NCI-H1930 (cell line): ENCODE results near the gene SHC1.

ENCODE experiments used
- DNase-seq, 2 experiments: peaks; one replicate each; lab custom pipeline; 2025; lab: John Stamatoyannopoulos, UW

Gene SHC1

GRCh38 chr1:154956544-154956941 is 14.0 kb downstream of the SHC1 start:
- DNase-seq, result no peak

GRCh38 chr1:154955718-154956543 is 14.6 kb downstream of the SHC1 start, which contains the start of gene PBXIP1:
TSS of gene PBXIP1 (minus strand) at chr1:154956099. CDS start at chr1:154953721, 2,378 bp downstream.
- DNase-seq, result peak; percentile 74 to 83

DNA sequence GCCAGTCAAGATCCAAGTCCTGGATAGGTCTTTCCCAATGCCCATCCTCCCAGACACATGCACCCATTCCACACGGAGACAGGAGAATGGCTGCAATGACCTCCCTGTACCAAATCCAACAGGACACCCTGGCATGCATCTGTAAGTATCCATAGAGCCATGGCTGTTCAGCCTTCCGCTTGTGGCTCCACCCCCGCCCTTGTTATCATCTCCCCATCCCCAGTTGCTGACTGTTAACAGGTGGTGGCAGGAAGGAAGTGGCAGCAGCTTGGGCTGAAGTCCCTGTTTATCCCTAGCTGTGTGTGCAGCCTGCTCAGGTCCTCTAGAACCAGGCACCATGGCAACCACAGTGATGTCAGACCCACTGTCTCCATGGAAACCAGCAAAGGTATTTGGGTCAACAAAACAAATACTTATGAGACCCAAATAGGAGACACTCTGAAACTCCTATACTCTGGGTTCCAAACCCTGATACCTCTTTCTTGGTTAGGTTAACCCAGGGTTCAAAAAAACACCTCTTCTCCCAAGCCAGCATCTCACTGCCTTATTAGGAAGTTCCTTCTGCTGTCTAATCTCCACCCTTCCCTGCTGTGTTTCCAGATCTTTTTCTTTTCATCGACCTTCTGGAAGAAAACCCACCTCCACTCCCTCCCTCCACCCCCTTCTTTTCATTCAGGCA is 15.4 kb downstream of the SHC1 start:
- no peak for DNase-seq

GRCh38 chr1:154954541-154954940 is 16.0 kb downstream of the SHC1 start:
- DNase-seq, result no peak

DNA sequence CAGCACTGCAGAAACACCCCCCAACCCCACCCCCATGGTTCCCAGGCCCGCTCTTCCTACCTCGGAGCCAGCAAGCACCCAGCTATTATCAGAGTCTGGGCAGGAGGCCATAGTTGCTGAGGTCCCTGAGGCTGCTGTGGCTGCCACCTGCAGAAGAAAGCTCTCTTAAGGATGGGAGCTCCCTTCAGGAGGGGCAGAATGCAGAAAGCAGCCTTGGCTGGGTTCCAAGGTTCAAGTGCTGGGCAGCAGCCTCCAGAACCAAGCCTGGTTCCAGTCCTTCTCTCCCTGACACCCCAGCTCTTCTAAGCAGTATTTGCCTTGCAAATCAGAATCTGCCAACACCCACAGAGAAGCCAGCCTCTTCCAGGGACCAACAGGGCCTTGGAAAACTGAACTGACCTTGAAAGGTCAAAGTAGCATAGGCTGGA is 16.9 kb downstream of the SHC1 start:
- DNase-seq, result no peak

- DNase-seq, result no peak
These were observed 17.9 kb downstream of the SHC1 start for GRCh38 chr1:154952664-154953063.

GRCh38 chr1:154951901-154952657 is 18.5 kb downstream of the SHC1 start:
- no peak for DNase-seq

GRCh38 chr1:154948079-154948478 is 22.5 kb downstream of the SHC1 start:
- no peak for DNase-seq

GRCh38 chr1:154945962-154946850 is 24.3 kb downstream of the SHC1 start:
- DNase-seq, result no peak

- no peak for DNase-seq
These were observed 25.2 kb downstream of the SHC1 start for GRCh38 chr1:154945160-154945961.

- DNase-seq, result no peak
These were observed 26.0 kb downstream of the SHC1 start for GRCh38 chr1:154944401-154945159.

- peak in 1 of 2 experiments; percentile 34 for DNase-seq
These were observed 26.7 kb downstream of the SHC1 start for GRCh38 chr1:154943649-154944400.

DNA sequence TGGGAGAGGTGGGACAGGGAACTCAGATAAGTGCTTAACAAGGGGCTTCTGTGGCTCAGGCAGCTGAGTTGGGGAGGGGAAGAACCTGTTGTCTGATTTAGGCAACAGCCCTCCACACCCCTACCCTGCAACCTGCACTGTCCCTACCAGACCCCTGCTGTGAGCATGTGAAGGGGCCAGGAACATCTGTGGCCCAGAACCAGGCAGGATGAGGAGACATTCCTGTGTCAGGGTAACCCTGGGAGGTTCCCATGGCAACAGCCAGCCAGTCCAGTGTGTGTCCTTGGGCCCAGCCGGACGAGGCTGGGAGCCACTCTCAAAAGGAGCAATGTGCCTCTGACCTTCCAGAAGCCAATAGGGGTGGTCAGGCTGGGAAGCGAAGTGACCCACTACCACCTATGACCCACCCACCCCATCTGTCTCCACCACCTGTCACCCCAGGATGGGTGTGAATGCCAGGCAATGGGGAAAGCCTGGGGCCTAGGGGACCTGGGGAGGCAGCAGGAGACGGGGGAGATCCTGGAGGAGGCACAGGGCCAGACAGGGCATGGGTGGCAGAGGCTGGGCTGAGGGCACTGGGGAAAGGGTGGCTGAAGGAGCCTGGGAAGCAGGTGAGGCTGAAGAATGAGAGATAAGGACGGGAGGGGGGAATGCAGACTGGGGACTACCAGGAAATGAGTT is 29.1 kb downstream of the SHC1 start:
- DNase-seq, result no peak

DNA sequence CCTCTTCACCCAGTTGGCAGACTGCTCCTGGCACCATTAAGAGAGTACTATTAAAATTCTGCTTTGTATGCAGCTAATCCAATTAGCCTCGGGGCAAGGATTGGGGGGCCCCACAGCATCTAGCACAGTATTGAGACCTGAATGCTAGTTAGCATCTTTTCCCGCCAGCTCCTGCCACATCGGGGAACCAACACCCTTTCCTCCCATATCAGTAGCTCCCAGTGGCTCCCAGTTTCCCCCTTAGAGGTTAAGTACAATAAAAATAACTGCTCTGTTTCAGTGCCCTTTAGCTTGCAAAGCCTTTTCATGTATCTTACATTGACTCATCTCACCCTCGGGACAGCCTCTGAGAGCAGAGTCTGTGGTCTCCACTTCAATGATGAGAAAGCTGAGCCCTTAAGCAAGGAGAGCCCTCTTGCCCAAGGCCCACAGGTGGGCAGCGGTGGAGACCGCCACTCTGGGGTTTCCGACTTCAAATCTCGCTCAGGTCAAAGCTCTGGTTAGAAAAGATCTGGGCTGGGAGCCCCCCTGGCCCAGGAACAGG is 29.8 kb downstream of the SHC1 start:
- no peak for DNase-seq

DNA sequence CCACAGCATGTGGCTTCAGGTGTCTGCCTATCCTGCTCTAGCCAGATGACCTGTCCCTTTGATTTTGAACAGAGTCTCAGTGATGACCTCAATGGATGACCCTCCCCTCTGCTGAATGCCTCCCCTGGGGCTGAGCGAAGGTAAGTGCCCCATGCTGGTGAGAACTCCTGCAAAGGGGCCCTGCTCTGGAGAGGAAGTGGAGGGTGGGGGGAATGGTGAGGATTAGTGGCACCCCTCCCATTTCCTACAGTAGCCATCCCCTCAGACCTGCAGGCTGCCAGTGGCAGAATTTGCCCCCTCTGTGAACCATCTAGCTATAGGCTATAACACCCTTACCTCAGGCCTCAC is 30.4 kb downstream of the SHC1 start:
- no peak for DNase-seq

- DNase-seq, result no peak
These were observed 31.7 kb downstream of the SHC1 start for GRCh38 chr1:154938604-154939399.

DNA sequence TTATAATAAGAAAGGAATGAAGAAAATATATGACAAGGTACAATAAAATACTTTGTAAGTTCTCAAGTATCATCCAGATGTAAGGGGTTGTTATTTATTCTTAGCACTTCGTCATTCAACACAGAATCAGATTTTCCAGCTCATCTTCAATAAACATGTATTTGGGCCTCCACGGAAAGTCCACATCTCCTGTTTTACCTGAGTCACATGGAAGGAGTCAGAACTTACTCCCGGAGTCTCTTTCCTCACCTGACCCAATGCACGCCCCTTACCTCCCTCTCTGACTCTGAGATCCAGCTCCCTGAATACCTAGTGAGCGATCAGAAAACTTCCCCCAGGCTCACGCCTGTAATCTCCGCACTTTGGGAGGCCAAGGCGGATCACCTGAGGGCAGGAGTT is 32.6 kb downstream of the SHC1 start:
- no peak for DNase-seq
